ENCODE measurements around the gene LOC128125822.

LOC128125822 gene

DNA sequence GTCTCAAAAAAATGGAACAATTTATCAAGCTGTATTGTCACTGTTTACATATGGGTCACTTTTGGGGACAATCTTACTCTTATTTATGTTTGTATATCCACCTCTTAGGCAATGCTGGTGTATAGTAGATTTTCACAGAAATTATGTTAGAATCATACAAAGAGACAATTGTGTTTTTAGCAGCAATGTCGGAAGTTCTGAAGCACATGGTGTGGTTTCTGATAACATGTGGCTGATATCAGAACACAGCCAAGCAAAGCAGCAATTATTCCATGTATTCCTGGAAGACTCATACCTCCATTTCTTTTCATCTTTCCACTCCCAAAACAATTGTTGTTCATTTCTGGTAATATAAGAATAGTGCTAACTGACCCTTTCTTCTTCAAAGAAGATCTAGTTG is 17.5 kb upstream of the LOC128125822 start:
- Histone ChIP-seq H3K27me3 (ENCODE audit: insufficient read depth) (no peaks in the 10 kb centered on the region), H4K20me1 (replicated peaks; ENCODE audit: insufficient read depth) (no peaks in the 10 kb centered on the region), H3K4me3 (no peak overlapping the region), H2AFZ (no peak overlapping the region), H3K4me1 (ENCODE audit: insufficient read depth) (no peaks in the 10 kb centered on the region; the same call in 1 of the 2 replicates), H3K79me2 (replicated peaks; ENCODE audit: insufficient read depth) (no peaks in the 10 kb centered on the region), H3K4me2 (no peak overlapping the region), H3K36me3 (ENCODE audit: insufficient read depth) (no peaks in the 10 kb centered on the region), H3K27ac (ENCODE audit: low read depth) (no peak overlapping the region), H3K9me2 (ENCODE audit: insufficient read depth) (no peaks in the 10 kb centered on the region), H3F3A (replicated peaks; ENCODE audit: low read depth) (no peaks in the 10 kb centered on the region)
- Mint-ChIP-seq H3K36me3 (ENCODE audit: low read depth) (no peaks in the 10 kb centered on the region), H3K4me3 (no peak overlapping the region), H3K4me1 (peaks cover 4% of the 10 kb centered on the region; the same call in 1 of the 3 replicates), H3K9me3 (peaks cover 3% of the 10 kb centered on the region; the same call in 2 of the 3 replicates), H3K27me3 (ENCODE audit: insufficient read depth, low read depth, poor library complexity) (peaks cover 4% of the 10 kb centered on the region), H3K27ac (no peak overlapping the region)
- ATAC-seq (no peak), DNase-seq (ENCODE audit: low spot score) (no peak)
- TF ChIP-seq, protein P1, sequence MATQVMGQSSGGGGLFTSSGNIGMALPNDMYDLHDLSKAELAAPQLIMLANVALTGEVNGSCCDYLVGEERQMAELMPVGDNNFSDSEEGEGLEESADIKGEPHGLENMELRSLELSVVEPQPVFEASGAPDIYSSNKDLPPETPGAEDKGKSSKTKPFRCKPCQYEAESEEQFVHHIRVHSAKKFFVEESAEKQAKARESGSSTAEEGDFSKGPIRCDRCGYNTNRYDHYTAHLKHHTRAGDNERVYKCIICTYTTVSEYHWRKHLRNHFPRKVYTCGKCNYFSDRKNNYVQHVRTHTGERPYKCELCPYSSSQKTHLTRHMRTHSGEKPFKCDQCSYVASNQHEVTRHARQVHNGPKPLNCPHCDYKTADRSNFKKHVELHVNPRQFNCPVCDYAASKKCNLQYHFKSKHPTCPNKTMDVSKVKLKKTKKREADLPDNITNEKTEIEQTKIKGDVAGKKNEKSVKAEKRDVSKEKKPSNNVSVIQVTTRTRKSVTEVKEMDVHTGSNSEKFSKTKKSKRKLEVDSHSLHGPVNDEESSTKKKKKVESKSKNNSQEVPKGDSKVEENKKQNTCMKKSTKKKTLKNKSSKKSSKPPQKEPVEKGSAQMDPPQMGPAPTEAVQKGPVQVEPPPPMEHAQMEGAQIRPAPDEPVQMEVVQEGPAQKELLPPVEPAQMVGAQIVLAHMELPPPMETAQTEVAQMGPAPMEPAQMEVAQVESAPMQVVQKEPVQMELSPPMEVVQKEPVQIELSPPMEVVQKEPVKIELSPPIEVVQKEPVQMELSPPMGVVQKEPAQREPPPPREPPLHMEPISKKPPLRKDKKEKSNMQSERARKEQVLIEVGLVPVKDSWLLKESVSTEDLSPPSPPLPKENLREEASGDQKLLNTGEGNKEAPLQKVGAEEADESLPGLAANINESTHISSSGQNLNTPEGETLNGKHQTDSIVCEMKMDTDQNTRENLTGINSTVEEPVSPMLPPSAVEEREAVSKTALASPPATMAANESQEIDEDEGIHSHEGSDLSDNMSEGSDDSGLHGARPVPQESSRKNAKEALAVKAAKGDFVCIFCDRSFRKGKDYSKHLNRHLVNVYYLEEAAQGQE (IDR thresholded peaks at IDR 0.05; ENCODE audit: unreplicated experiment): no peak
- TF ChIP-seq ETS1 (IDR thresholded peaks at IDR 0.05) (no peak), POLR2AphosphoS5 (IDR thresholded peaks at IDR 0.05; ENCODE audit: low read depth) (no peak), ZNF462 (CRISPR knock-in tag; IDR thresholded peaks at IDR 0.05) (no peak), EZH2 (IDR thresholded peaks at IDR 0.05; ENCODE audit: low read depth, unreplicated experiment) (no peak), NANOG (IDR thresholded peaks at IDR 0.05; ENCODE audit: borderline replicate concordance) (no peak), STAT1 (IDR thresholded peaks at IDR 0.05; ENCODE audit: unreplicated experiment) (no peak), ZNF331 (CRISPR knock-in tag; IDR thresholded peaks at IDR 0.05; ENCODE audit: low read depth) (no peak), JUNB (IDR thresholded peaks at IDR 0.05; ENCODE audit: unreplicated experiment) (no peak)

All from GM23338 (cell line).